ENCODE data around the gene PALS2. TPM values are rescaled to one million over a fixed set of nuclear protein-coding genes. Genes with fewer than 3 reads are reported as not detected.

PALS2 gene
- total RNA-seq, 1 experiment from 2014 or later, result 68.4 TPM

GRCh38 chr7:24549991-24550390, 23.3 kb upstream of the PALS2 start:
- DNase-seq (ENCODE audit: low spot score), result no peak
- no peaks in the 10 kb centered on the region for H3K27me3 ChIP-seq (replicated peaks; ENCODE audit: insufficient read depth, low read depth, low read length, poor library complexity)
- no peaks in the 10 kb centered on the region for H3K36me3 ChIP-seq (ENCODE audit: insufficient read depth, low read length, poor library complexity, severe bottlenecking)
- no peaks in the 10 kb centered on the region for H3K4me1 ChIP-seq (ENCODE audit: insufficient read depth, low read length, poor library complexity, severe bottlenecking)
- intact Hi-C loops (cut with micrococcal nuclease; ENCODE audit: unreplicated experiment), result no loop called here
- no peak for TF ChIP-seq EZH2 (IDR thresholded peaks at IDR 0.05; ENCODE audit: borderline replicate concordance, low read depth, low read length, poor library complexity, severe bottlenecking)
- no peak for TF ChIP-seq CTCF (conservative IDR thresholded peaks at IDR 0.05; ENCODE audit: low read depth, low read length)
- ChIA-PET POLR2A (ENCODE audit: low non-redundant PET) (no interaction called here), CTCF (no interaction called here)
- BruUV-seq (replicated peaks), result no TSS peak
- H3K9me3 ChIP-seq (ENCODE audit: low read depth, low read length, poor library complexity, severe bottlenecking), result no peaks in the 10 kb centered on the region
- no peak overlapping the region for H3K4me3 ChIP-seq (ENCODE audit: low read depth, low read length, poor library complexity, severe bottlenecking)
- no peak overlapping the region for H3K27ac ChIP-seq (ENCODE audit: low read depth, low read length, poor library complexity, severe bottlenecking)

DNA sequence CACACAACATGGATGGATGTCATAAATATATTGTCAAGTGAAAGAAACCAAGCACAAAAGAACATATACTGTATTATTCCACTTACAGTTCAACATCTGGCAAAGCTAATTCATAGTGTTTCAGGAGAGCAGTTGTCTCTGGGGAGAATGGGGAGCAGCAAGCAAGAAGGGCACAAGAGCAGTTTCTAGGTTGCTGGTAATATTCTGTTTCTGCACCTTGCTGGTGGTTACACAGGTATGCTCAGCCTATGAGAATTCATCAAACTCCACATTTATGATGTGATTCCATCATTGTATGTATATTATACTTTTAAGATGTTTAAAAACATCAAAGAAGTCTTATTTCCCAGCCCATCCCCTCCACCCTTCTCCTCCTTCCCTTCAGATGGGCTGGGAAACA, 18.1 kb upstream of the PALS2 start:
- DNase-seq (ENCODE audit: low spot score), result no peak
- H3K9me3 ChIP-seq (ENCODE audit: low read depth, low read length, poor library complexity, severe bottlenecking), result no peaks in the 10 kb centered on the region
- ChIA-PET CTCF (no interaction called here), POLR2A (ENCODE audit: low non-redundant PET) (no interaction called here)
- BruUV-seq (replicated peaks), result no TSS peak
- no peak overlapping the region for H3K27ac ChIP-seq (ENCODE audit: low read depth, low read length, poor library complexity, severe bottlenecking)
- TF ChIP-seq EZH2 (IDR thresholded peaks at IDR 0.05; ENCODE audit: borderline replicate concordance, low read depth, low read length, poor library complexity, severe bottlenecking) (no peak), CTCF (conservative IDR thresholded peaks at IDR 0.05; ENCODE audit: low read depth, low read length) (no peak)
- H3K4me3 ChIP-seq (ENCODE audit: low read depth, low read length, poor library complexity, severe bottlenecking), result no peak overlapping the region
- H3K36me3 ChIP-seq (ENCODE audit: insufficient read depth, low read length, poor library complexity, severe bottlenecking), result no peaks in the 10 kb centered on the region
- no peaks in the 10 kb centered on the region for H3K27me3 ChIP-seq (replicated peaks; ENCODE audit: insufficient read depth, low read depth, low read length, poor library complexity)
- H3K4me1 ChIP-seq (ENCODE audit: insufficient read depth, low read length, poor library complexity, severe bottlenecking), result no peaks in the 10 kb centered on the region
- intact Hi-C loops (cut with micrococcal nuclease; ENCODE audit: unreplicated experiment), result no loop called here

DNA sequence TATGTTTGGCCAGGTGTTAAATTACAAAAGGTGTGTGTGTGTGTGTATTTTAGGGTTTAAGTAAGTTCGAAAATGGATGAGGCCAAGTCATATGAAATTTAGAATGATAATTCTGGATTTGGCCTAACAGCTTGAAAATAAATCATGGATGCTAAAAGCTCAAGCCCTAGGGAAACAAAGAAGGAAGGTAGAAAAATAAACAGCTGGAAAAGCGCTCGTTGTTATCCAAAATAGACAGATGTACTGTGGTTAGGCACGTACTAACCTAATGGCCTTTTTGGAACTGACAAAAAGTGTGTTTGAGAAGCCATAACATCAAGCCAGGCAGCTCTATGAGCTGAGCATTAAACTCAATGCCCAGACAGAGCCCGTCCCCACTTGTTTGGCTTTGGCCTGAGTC, 17.5 kb upstream of the PALS2 start:
- H3K4me3 ChIP-seq (ENCODE audit: low read depth, low read length, poor library complexity, severe bottlenecking), result no peak overlapping the region
- H3K4me1 ChIP-seq (ENCODE audit: insufficient read depth, low read length, poor library complexity, severe bottlenecking), result no peaks in the 10 kb centered on the region
- no TSS peak for BruUV-seq (replicated peaks)
- no peaks in the 10 kb centered on the region for H3K36me3 ChIP-seq (ENCODE audit: insufficient read depth, low read length, poor library complexity, severe bottlenecking)
- no peaks in the 10 kb centered on the region for H3K27me3 ChIP-seq (replicated peaks; ENCODE audit: insufficient read depth, low read depth, low read length, poor library complexity)
- ChIA-PET POLR2A (ENCODE audit: low non-redundant PET) (no interaction called here), CTCF (no interaction called here)
- H3K9me3 ChIP-seq (ENCODE audit: low read depth, low read length, poor library complexity, severe bottlenecking), result no peaks in the 10 kb centered on the region
- no peak for DNase-seq (ENCODE audit: low spot score)
- no peak for TF ChIP-seq EZH2 (IDR thresholded peaks at IDR 0.05; ENCODE audit: borderline replicate concordance, low read depth, low read length, poor library complexity, severe bottlenecking)
- no peak for TF ChIP-seq CTCF (conservative IDR thresholded peaks at IDR 0.05; ENCODE audit: low read depth, low read length)
- intact Hi-C loops (cut with micrococcal nuclease; ENCODE audit: unreplicated experiment), result no loop called here
- H3K27ac ChIP-seq (ENCODE audit: low read depth, low read length, poor library complexity, severe bottlenecking), result no peak overlapping the region

Measured in A673 (cell line).